ENCODE measurements around the gene IZUMO1R.
"Not testable (repeated sequence)": the region's sequence is repeated elsewhere in the genome, so short reads cannot be mapped to it uniquely, and the experiment has no call there.

The IZUMO1R gene

DNA sequence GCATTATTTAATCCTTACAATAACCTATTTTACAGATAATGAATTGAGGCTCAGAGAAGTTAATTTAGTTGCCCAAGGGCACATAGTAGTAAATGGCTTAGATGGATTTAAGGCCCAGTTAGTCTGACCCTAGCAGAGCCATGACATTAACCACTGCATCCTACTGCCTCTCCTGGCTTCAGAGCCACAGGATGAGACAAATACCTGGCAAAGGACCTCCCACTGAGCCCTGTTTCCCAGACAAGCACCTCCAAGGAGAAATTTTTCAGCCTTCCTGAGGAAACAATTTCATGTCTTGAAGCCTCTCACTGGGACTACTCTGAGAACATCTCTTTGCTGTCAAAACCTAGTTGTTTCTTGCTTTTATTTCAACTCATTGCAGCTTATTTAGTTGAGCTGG, 28.4 kb downstream of the IZUMO1R start:
- in situ Hi-C loops (cut with HindIII; ENCODE audit: low sequenced_read_pairs), result no loop called here
- no peak for DNase-seq (ENCODE audit: low read depth, low spot score)
- H3K4me3 ChIP-seq (ENCODE audit: low read depth, low read length), result no peak overlapping the region
- TF ChIP-seq, protein P1, sequence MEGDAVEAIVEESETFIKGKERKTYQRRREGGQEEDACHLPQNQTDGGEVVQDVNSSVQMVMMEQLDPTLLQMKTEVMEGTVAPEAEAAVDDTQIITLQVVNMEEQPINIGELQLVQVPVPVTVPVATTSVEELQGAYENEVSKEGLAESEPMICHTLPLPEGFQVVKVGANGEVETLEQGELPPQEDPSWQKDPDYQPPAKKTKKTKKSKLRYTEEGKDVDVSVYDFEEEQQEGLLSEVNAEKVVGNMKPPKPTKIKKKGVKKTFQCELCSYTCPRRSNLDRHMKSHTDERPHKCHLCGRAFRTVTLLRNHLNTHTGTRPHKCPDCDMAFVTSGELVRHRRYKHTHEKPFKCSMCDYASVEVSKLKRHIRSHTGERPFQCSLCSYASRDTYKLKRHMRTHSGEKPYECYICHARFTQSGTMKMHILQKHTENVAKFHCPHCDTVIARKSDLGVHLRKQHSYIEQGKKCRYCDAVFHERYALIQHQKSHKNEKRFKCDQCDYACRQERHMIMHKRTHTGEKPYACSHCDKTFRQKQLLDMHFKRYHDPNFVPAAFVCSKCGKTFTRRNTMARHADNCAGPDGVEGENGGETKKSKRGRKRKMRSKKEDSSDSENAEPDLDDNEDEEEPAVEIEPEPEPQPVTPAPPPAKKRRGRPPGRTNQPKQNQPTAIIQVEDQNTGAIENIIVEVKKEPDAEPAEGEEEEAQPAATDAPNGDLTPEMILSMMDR (IDR thresholded peaks at IDR 0.05; ENCODE audit: low read depth, low read length), result no peak

DNA sequence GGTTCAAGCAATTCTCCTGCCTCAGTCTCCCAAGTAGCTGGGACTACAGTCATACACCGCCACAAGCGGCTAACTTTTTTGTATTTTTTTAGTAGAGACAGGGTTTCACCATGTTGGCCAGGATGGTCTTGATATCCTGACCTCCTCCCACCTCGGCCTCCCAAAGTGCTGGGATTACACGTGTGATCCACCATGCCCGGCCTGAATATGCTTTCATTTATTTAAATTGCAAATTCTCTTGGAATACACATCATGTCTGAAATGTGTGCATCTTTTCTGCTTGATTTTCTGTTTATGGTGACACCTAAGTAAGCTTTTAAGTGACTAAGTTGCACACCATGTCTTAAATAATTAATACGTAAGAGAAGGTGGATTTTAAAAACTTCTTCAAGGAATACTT, 31.7 kb downstream of the IZUMO1R start:
- no peak for DNase-seq (ENCODE audit: low read depth, low spot score)
- TF ChIP-seq, protein P1 (IDR thresholded peaks at IDR 0.05; ENCODE audit: low read depth, low read length), result no peak
- H3K4me3 ChIP-seq (ENCODE audit: low read depth, low read length), result no peak overlapping the region
- in situ Hi-C loops (cut with HindIII; ENCODE audit: low sequenced_read_pairs), result no loop called here

DNA sequence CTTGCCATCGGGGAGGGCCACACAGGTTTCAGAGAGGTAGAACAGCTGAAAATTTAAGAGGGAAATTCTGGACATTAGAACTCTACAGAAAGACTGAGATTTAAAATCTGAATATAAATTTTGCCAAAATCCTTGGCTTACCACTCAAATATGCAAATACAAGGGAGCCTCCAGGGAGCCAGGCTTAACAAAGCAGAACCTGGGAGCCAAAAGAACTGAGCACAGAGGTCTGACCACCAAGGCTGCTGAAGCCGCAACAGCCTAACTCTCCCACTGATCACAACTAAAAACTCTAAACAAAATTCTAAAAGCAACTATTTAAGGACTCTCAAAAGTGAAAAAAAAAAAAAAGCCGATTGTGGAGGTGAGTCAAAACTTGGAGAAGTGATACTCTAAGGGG, 34.3 kb downstream of the IZUMO1R start:
- H3K4me3 ChIP-seq (ENCODE audit: low read depth, low read length), result no peak overlapping the region
- TF ChIP-seq, protein P1 (IDR thresholded peaks at IDR 0.05; ENCODE audit: low read depth, low read length), result no peak
- DNase-seq (ENCODE audit: low read depth, low spot score), result no peak
- in situ Hi-C loops (cut with HindIII; ENCODE audit: low sequenced_read_pairs), result no loop called here

DNA sequence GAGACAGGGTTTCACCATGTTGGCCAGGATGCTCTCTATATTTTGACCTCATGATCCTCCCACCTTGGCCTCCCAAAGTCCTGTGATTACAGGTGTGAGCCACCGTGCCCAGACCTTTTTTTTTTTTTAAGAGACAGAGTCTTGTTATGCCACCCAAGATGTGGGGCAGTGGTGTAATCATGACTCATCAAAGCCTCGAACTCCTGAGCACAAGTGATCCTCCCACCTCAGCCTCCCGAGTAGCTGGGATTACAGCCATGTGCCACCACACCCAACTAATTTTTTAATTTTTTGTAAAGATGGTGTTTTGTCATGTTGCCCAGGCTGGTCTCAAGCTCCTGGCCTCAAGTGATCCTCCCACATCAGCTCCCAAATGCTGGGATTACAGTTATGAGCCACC, 37.9 kb downstream of the IZUMO1R start:
- in situ Hi-C loops (cut with HindIII; ENCODE audit: low sequenced_read_pairs), result no loop called here
- TF ChIP-seq, protein P1 (IDR thresholded peaks at IDR 0.05; ENCODE audit: low read depth, low read length), result no peak
- H3K4me3 ChIP-seq (ENCODE audit: low read depth, low read length), result no peak overlapping the region
- no peak for DNase-seq (ENCODE audit: low read depth, low spot score)

DNA sequence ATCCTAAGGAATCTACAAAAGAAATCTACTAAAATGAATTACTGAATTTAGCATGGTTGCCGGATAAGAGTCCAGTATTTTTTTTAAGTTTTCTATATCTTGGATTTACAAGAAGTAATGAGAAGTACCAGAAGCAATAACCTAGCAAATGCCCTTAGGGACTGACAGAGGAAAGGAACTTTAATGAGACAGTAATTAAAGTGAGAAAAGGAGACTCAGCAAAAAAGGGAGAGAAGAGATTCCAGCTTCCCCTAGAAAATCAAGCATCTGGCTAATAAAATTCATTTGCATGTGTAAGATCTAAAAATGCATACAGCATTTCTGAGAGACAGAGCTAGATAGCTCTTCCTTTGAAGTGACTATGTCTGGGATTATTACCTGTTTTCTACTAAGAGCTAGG, 39.1 kb downstream of the IZUMO1R start:
- in situ Hi-C loops (cut with HindIII; ENCODE audit: low sequenced_read_pairs), result no loop called here
- no peak overlapping the region for H3K4me3 ChIP-seq (ENCODE audit: low read depth, low read length)
- DNase-seq (ENCODE audit: low read depth, low spot score), result no peak
- TF ChIP-seq, protein P1 (IDR thresholded peaks at IDR 0.05; ENCODE audit: low read depth, low read length), result no peak

DNA sequence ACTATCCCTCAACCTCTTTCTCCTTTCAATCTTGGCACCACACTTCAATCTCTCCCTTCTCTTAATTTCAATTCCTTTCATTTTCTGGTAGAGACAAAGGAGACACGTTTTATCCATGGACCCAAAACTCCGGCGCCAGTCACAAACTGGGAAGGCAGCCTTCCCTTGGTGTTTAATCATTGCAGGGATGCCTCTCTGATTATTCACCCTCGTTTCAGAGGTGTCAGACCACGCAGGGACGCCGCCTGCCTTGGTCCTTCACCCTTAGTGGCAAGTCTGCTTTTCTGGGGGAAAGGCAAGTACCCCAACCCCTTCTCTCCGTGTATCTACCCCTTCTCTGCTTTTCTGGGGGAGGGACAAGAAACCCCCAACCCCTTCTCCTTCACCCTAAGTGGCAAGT, 41.9 kb downstream of the IZUMO1R start:
- H3K4me3 ChIP-seq (ENCODE audit: low read depth, low read length); DNase-seq (ENCODE audit: low read depth, low spot score); in situ Hi-C loops (cut with HindIII; ENCODE audit: low sequenced_read_pairs): not testable (repeated sequence)

DNA sequence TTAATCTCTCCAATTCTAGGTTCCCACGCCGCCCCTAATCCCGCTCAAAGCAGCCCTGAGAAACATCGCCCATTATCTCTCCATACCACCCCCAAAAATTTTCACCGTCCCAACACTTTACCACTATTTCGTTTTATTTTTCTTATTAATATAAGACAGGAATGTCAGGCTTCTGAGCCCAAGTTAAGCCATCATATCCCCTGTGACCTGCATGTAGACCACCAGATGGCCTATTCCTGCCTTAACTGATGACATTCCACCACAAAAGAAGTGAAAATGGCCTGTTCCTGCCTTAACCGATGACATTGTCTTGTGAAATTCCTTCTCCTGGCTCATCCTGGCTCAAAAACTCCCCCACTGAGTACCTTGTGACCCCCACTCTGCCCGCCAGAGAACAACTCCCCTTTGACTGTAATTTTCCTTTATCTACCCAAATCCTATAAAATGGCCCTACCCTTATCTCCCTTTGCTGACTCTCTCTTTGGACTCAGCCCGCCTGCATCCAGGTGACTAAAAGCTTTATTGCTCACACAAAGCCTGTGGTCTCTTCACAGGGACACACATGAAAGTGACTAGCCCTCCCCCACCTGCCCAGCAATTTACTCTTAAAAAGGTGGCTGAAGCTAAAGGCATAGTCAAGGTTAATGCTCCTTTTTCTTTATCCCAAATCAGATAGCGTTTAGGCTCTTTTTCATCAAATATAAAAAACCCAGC, 46.6 kb downstream of the IZUMO1R start:
- DNase-seq (ENCODE audit: low read depth, low spot score); H3K4me3 ChIP-seq (ENCODE audit: low read depth, low read length); in situ Hi-C loops (cut with HindIII; ENCODE audit: low sequenced_read_pairs): not testable (repeated sequence)
